ENCODE data around the gene TBC1D5.

GRCh38 chr3:17588422-17588821 lies 154.0 kb downstream of the TBC1D5 start:
- TF ChIP-seq CTCF (IDR thresholded peaks at IDR 0.05), result no peak
- TF ChIP-seq ZSCAN18 (CRISPR knock-in tag; IDR thresholded peaks at IDR 0.05), result no peak
- no peak for TF ChIP-seq IRF1 (CRISPR knock-in tag; IDR thresholded peaks at IDR 0.05)
- TF ChIP-seq USF1 (CRISPR knock-in tag; IDR thresholded peaks at IDR 0.05), result no peak
- TF ChIP-seq SP1 (CRISPR knock-in tag; conservative IDR thresholded peaks at IDR 0.05), result no peak
- no peak for TF ChIP-seq CBFB (CRISPR knock-in tag; IDR thresholded peaks at IDR 0.05; ENCODE audit: low read depth)
- no peak for TF ChIP-seq ESRRA (CRISPR knock-in tag; IDR thresholded peaks at IDR 0.05; ENCODE audit: borderline replicate concordance)

All from WTC11 (cell line).